Gastrocnemius medialis (tissue), 4 donors: ENCODE data around the gene ENOX2.

ENCODE experiments used
- CTCF ChIP-seq, 5 experiments: fragments of 450-650 bp in 3 of 5; fragments of 200-600 bp in 2 of 5; sonication (generic) in 2 of 5; IDR thresholded peaks in 4 of 5; conservative IDR thresholded peaks in 1 of 5; 1 replicate in 4 of 5; 2 replicates in 1 of 5; pipeline ENCODE4 v1.5.1; 2016 to 2019; ENCODE audit warnings: antibody characterized with exemption in 5 of 5, mild to moderate bottlenecking in 3 of 5, moderate library complexity in 3 of 5
- POLR2A ChIP-seq, 2 donors: fragments of 450-650 bp; IDR thresholded peaks; one replicate each; pipeline ENCODE4 v1.6.1; 2017; ENCODE audit warnings: antibody characterized with exemption in 2 of 2, mild to moderate bottlenecking in 2 of 2, moderate library complexity in 2 of 2

- TF ChIP-seq CTCF (IDR thresholded peaks at IDR 0.05 in 4 of 5, conservative IDR thresholded peaks at IDR 0.05 in 1 of 5) (no peak), POLR2A (IDR thresholded peaks at IDR 0.05) (no peak)
Measured at GRCh38 chrX:130652824-130653578, 250.0 kb downstream of the ENOX2 start.
